HepG2 (cell line): ENCODE measurements around the gene REEP6. TPM values are rescaled to one million over a fixed set of nuclear protein-coding genes. Genes with fewer than 3 reads are reported as not detected.

Experiments
- CENPT ChIP-seq: sonication (generic); formaldehyde crosslinking; IDR thresholded peaks from 2 replicates; pipeline ENCODE4 v1.8.0; 2022; ENCODE audit warnings: low read depth, mild to moderate bottlenecking, moderate library complexity, missing genetic modification reagents
- DMAP1 ChIP-seq: IDR thresholded peaks from 2 replicates; pipeline ENCODE4 v1.6.1; 2016
- FOXP1 ChIP-seq, 2 experiments: fragments of 450-650 bp in 1 of 2; IDR thresholded peaks; 2 replicates each; pipeline ENCODE4 v1.6.1; 2017 to 2018; ENCODE audit warnings: antibody characterized with exemption in 1 of 2
- HDAC6 ChIP-seq: fragments of 200-600 bp; sonication (generic); IDR thresholded peaks from 2 replicates; pipeline ENCODE4 v1.7.0; 2017; ENCODE audit warnings: mild to moderate bottlenecking, antibody characterized with exemption, low read length, low read depth
- JUNB ChIP-seq: sonication (generic); formaldehyde crosslinking; IDR thresholded peaks from 2 replicates; pipeline ENCODE4 v1.8.0; 2022; ENCODE audit warnings: missing genetic modification reagents, mild to moderate bottlenecking, borderline replicate concordance
- MEIS1 ChIP-seq: sonication (generic); formaldehyde crosslinking; IDR thresholded peaks from 2 replicates; pipeline ENCODE4 v1.9.0; 2021; ENCODE audit warnings: mild to moderate bottlenecking, missing genetic modification reagents, moderate library complexity, borderline replicate concordance
- NFIC ChIP-seq: IDR thresholded peaks from 2 replicates; pipeline ENCODE4 v1.6.1; 2012; ENCODE audit warnings: mild to moderate bottlenecking, low read length, inconsistent platforms
- SRY ChIP-seq: sonication (generic); formaldehyde crosslinking; IDR thresholded peaks from 2 replicates; pipeline ENCODE4 v1.8.0; 2022; ENCODE audit warnings: mild to moderate bottlenecking, missing genetic modification reagents
- TAF1 ChIP-seq: sonication (generic); formaldehyde crosslinking; IDR thresholded peaks from 2 replicates; pipeline ENCODE4 v1.4.0; 2020; ENCODE audit warnings: missing genetic modification reagents
- TFDP1 ChIP-seq: IDR thresholded peaks from 2 replicates; pipeline ENCODE4 v1.6.1; 2016; ENCODE audit warnings: missing compliant biosample characterization, missing genetic modification reagents, borderline replicate concordance
- TIGD3 ChIP-seq: sonication (generic); formaldehyde crosslinking; IDR thresholded peaks from 2 replicates; pipeline ENCODE4 v1.5.1; 2020; ENCODE audit warnings: mild to moderate bottlenecking, missing genetic modification reagents, borderline replicate concordance
- ZC3H4 ChIP-seq: sonication (generic); formaldehyde crosslinking; IDR thresholded peaks from 2 replicates; pipeline ENCODE4 v1.4.0; 2020; ENCODE audit warnings: missing genetic modification reagents, borderline replicate concordance
- ZFAT ChIP-seq: sonication (generic); formaldehyde crosslinking; conservative IDR thresholded peaks from 2 replicates; pipeline ENCODE4 v1.8.1; 2023; ENCODE audit warnings: missing genetic modification reagents, inconsistent platforms
- ZFP1 ChIP-seq: IDR thresholded peaks from 2 replicates; pipeline ENCODE4 v1.6.1; 2016
- ZKSCAN1 ChIP-seq: fragments of 150-350 bp; IDR thresholded peaks from 2 replicates; pipeline ENCODE4 v1.6.1; 2014; ENCODE audit warnings: low read length
- ZNF282 ChIP-seq: fragments of 450-650 bp; IDR thresholded peaks from 2 replicates; pipeline ENCODE4 v1.6.1; 2018; ENCODE audit not compliant: partially characterized antibody
- ZNF407 ChIP-seq: sonication (generic); formaldehyde crosslinking; IDR thresholded peaks from one replicate; pipeline ENCODE4 v1.5.1; 2020; ENCODE audit warnings: mild to moderate bottlenecking, missing genetic modification reagents; ENCODE audit errors: not compliant biosample characterization
- ZNF543 ChIP-seq: sonication (generic); formaldehyde crosslinking; IDR thresholded peaks from 2 replicates; pipeline ENCODE4 v1.4.0; 2020; ENCODE audit warnings: mild to moderate bottlenecking, missing genetic modification reagents
- ZSCAN9 ChIP-seq: IDR thresholded peaks from 2 replicates; pipeline ENCODE4 v1.6.1; 2016; ENCODE audit warnings: borderline replicate concordance
- polyA plus RNA-seq, 8 experiments: library from polyadenylated mRNA; depleted of rRNA in 3 of 8; stranded (reverse) in 7 of 8; unstranded in 1 of 8; fragments of >200 nt; fragmentation: Illumina TruSeq in 4 of 8; extraction: Trizol in 4 of 8; gene quantifications; 2 replicates each; pipeline versions ENCODE4 v1.2.1 to v1.2.3, GENCODE V29; 2011 to 2016; ENCODE audit warnings: low read depth in 4 of 8, missing spikeins in 1 of 8, mixed read lengths in 1 of 8; ENCODE audit not compliant: insufficient read depth in 1 of 8
- total RNA-seq, 5 experiments: library from RNA; depleted of rRNA; stranded (reverse); fragments of >200 nt; fragmentation: Illumina TruSeq; extraction: Trizol; gene quantifications; 2 replicates each; pipeline ENCODE4 v1.2.3, GENCODE V29; 2016; ENCODE audit warnings: low read depth in 1 of 5

The REEP6 gene
- total and polyA plus RNA-seq, 2 of the 13 experiments (the other 11 are each of a cell fraction or from before 2014, with no cell fraction given), result 10.0 to 28.8 TPM

DNA sequence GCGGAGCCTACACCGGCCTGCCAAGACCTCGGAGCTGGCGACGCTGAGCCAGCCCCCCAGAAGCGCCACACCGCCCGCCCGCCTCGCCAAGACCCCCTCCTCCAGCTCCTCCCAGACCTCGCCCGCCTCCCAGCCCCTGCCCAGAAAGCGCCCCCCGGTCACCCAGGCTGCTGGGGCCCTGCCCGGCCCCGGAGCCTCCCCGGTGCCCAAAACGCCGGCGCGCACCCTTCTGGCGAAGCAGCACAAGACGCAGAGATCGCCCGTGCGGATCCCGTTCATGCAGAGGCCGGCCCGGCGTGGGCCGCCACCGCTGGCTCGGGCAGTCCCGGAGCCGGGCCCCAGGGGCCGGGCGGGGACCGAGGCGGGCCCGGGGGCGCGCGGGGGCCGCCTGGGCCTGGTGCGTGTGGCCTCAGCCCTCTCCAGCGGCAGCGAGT, 22.1 kb upstream of the REEP6 start (continued):
- TF ChIP-seq MEIS1 (CRISPR knock-in tag) (no peak), ZFP1 (CRISPR knock-in tag) (no peak), TFDP1 (no peak), ZC3H4 (CRISPR knock-in tag) (no peak), TAF1 (CRISPR knock-in tag) (no peak), NFIC (no peak), SRY (CRISPR knock-in tag) (0 out of 2 replicates have a peak, but pooled peaks have one; percentile 50), CENPT (CRISPR knock-in tag) (no peak), FOXP1 (IDR thresholded peaks at IDR 0.05) (no peak), FOXP1 (CRISPR knock-in tag; IDR thresholded peaks at IDR 0.05) (no peak), ZNF407 (CRISPR knock-in tag) (no peak), ZNF543 (CRISPR knock-in tag) (no peak), JUNB (CRISPR knock-in tag) (no peak), TIGD3 (CRISPR knock-in tag) (no peak), HDAC6 (no peak), ZSCAN9 (CRISPR knock-in tag) (no peak), ZFAT (CRISPR knock-in tag) (no peak), DMAP1 (no peak), ZKSCAN1 (no peak), ZNF282 (no peak)
